Measurements from ENCODE around the gene CD82. TPM values are rescaled to one million over a fixed set of nuclear protein-coding genes. Genes with fewer than 3 reads are reported as not detected.

The CD82 gene
- total RNA-seq, 1 experiment from 2014 or later, result 26.1 TPM

GRCh38 chr11:44607319-44607962 lies 42.0 kb downstream of the CD82 start:
- TF ChIP-seq TCF7L2 (IDR thresholded peaks at IDR 0.05; ENCODE audit: low read depth, low read length) (no peak), SIN3A (IDR thresholded peaks at IDR 0.05; ENCODE audit: borderline replicate concordance, insufficient read depth, low read depth, low read length) (no peak), CTCF (IDR thresholded peaks at IDR 0.05) (no peak), REST (IDR thresholded peaks at IDR 0.05; ENCODE audit: insufficient read depth in 1 of 2, low read depth in 2 of 2, low read length in 1 of 2) (no peak), POLR2AphosphoS5 (IDR thresholded peaks at IDR 0.05; ENCODE audit: low read depth, low read length) (no peak)
- ATAC-seq (no peak), DNase-seq (ENCODE audit: low read depth, low spot score) (no peak)
- no peak overlapping the region for H3K27ac ChIP-seq (ENCODE audit: low read length)
- no TSS peak for BruUV-seq (replicated peaks)
- H3K27me3 ChIP-seq (ENCODE audit: control insufficient read depth, insufficient read depth, low read length), result no peaks in the 10 kb centered on the region
- H3K4me3 ChIP-seq (ENCODE audit: low read depth in 2 of 2, low read length in 2 of 2), result no peak overlapping the region
- ChIA-PET POLR2A (no interaction called here), CTCF (interaction anchor here (0.5 to 1.3 kb wide), 2 partner anchors 10 to 488 kb away, joined by 3 to 11 read pairs; no protein-coding TSS in a partner anchor)
- no peaks in the 10 kb centered on the region for H3K36me3 ChIP-seq (ENCODE audit: control insufficient read depth, insufficient read depth, low read length)
- H3K4me1 ChIP-seq (ENCODE audit: control insufficient read depth, insufficient read depth, low read length), result no peaks in the 10 kb centered on the region
- intact Hi-C loops (cut with micrococcal nuclease; ENCODE audit: unreplicated experiment) (no loop called here), in situ Hi-C loops (cut with HindIII; ENCODE audit: low pct_unique_long_range_greater_than_20kb, low sequenced_read_pairs) (no loop called here)
- no peaks in the 10 kb centered on the region for H3K9me3 ChIP-seq (ENCODE audit: control insufficient read depth, insufficient read depth, low read depth, low read length)

- H3K27me3 ChIP-seq (ENCODE audit: control insufficient read depth, insufficient read depth, low read length), result no peaks in the 10 kb centered on the region
- CTCF ChIA-PET, result interaction anchor here (1.3 kb wide), 1 partner anchor 9 kb away, joined by 11 read pairs; no protein-coding TSS in a partner anchor
- in situ Hi-C loops (cut with HindIII; ENCODE audit: low pct_unique_long_range_greater_than_20kb, low sequenced_read_pairs), result no loop called here
- no peak for TF ChIP-seq REST (IDR thresholded peaks at IDR 0.05; ENCODE audit: insufficient read depth in 1 of 2, low read depth in 2 of 2, low read length in 1 of 2)
- TF ChIP-seq CTCF (IDR thresholded peaks at IDR 0.05), result no peak
- TF ChIP-seq SIN3A (IDR thresholded peaks at IDR 0.05; ENCODE audit: borderline replicate concordance, insufficient read depth, low read depth, low read length), result no peak
- no peak for TF ChIP-seq TCF7L2 (IDR thresholded peaks at IDR 0.05; ENCODE audit: low read depth, low read length)
- no peak for TF ChIP-seq POLR2AphosphoS5 (IDR thresholded peaks at IDR 0.05; ENCODE audit: low read depth, low read length)
- POLR2A ChIA-PET, result no interaction called here
- H3K27ac ChIP-seq (ENCODE audit: low read length), result no peak overlapping the region
- H3K4me1 ChIP-seq (ENCODE audit: control insufficient read depth, insufficient read depth, low read length), result no peaks in the 10 kb centered on the region
- ATAC-seq (no peak), DNase-seq (ENCODE audit: low read depth, low spot score) (no peak)
- intact Hi-C loops (cut with micrococcal nuclease; ENCODE audit: unreplicated experiment), result no loop called here
- H3K4me3 ChIP-seq (ENCODE audit: low read depth in 2 of 2, low read length in 2 of 2), result no peak overlapping the region
- no peaks in the 10 kb centered on the region for H3K9me3 ChIP-seq (ENCODE audit: control insufficient read depth, insufficient read depth, low read depth, low read length)
- BruUV-seq (replicated peaks), result no TSS peak
- no peaks in the 10 kb centered on the region for H3K36me3 ChIP-seq (ENCODE audit: control insufficient read depth, insufficient read depth, low read length)
Observed at GRCh38 chr11:44607987-44608386, 42.5 kb downstream of the CD82 start.
